B cell (primary cell): ENCODE results near the gene TCF7L1. TPM values are rescaled to one million over a fixed set of nuclear protein-coding genes. Genes with fewer than 3 reads are reported as not detected.

Experiments used
- ATAC-seq: fragments of 200-7000 bp; cut with Tn5 transposase; one replicate; pipeline ENCODE4 v1.10.0; 2021; ENCODE audit warnings: low read depth, mild to moderate bottlenecking, moderate number of reproducible peaks, moderate library complexity
- CTCF ChIA-PET: fragments of 350-600 bp; sonication (Branson Sonifier 250); formaldehyde crosslinking; loops from one replicate; lab custom pipeline; 2021; ENCODE audit warnings: antibody characterized with exemption, inconsistent platforms; lab: Charles Lee
- POLR2A ChIA-PET: fragments of 350-600 bp; sonication (Branson Sonifier 250); formaldehyde crosslinking; loops from one replicate; lab custom pipeline; 2021; ENCODE audit warnings: antibody characterized with exemption; lab: Charles Lee
- DNase-seq: peaks from one replicate; pipeline ENCODE4 v3.0.0; 2013
- H2AFZ ChIP-seq: 2 replicates; pipeline ENCODE4 v1.6.1; 2012; ENCODE audit warnings: mild to moderate bottlenecking, low read depth, low read length; ENCODE audit not compliant: insufficient read depth, poor library complexity, severe bottlenecking
- H3K27ac ChIP-seq, 2 donors: 1 replicate in 1 of 2; 2 replicates in 1 of 2; pipeline ENCODE4 v1.5.1; 2012 to 2013; ENCODE audit warnings: low read length in 2 of 2, mild to moderate bottlenecking in 2 of 2, moderate library complexity in 1 of 2
- H3K27me3 ChIP-seq, 4 experiments: fragments of 200-600 bp in 1 of 4; sonication (generic) in 1 of 4; replicated peaks in 1 of 4; 1 replicate in 2 of 4; 2 replicates in 2 of 4; pipeline versions ENCODE4 v1.6.1 to v1.7.0; 2013 to 2016; ENCODE audit warnings: low read length in 3 of 4, mild to moderate bottlenecking in 2 of 4, mixed read lengths in 1 of 4, moderate library complexity in 1 of 4; ENCODE audit not compliant: insufficient read depth in 4 of 4, control insufficient read depth in 3 of 4; ENCODE audit errors: control extremely low read depth in 1 of 4
- H3K36me3 ChIP-seq, 2 experiments: replicated peaks in 1 of 2; 1 replicate in 1 of 2; 2 replicates in 1 of 2; pipeline versions ENCODE4 v1.6.1 to v1.7.1; 2013; ENCODE audit warnings: low read length in 1 of 2; ENCODE audit not compliant: insufficient read depth in 2 of 2, control insufficient read depth in 1 of 2; ENCODE audit errors: control extremely low read depth in 1 of 2, extremely low read depth in 1 of 2
- H3K4me1 ChIP-seq, 2 donors: fragments of 200-600 bp in 1 of 2; sonication (generic) in 1 of 2; 1 replicate in 1 of 2; 2 replicates in 1 of 2; pipeline versions ENCODE4 v1.5.1 to v1.6.1; 2013 to 2017; ENCODE audit warnings: low read length in 2 of 2; ENCODE audit not compliant: control insufficient read depth in 2 of 2, insufficient read depth in 2 of 2
- H3K4me2 ChIP-seq: replicated peaks from 2 replicates; pipeline ENCODE3; 2012; ENCODE audit warnings: mild to moderate bottlenecking, low read depth, low read length; ENCODE audit not compliant: poor library complexity, severe bottlenecking
- H3K4me3 ChIP-seq, 5 experiments: fragments of 200-600 bp in 1 of 5; sonication (generic) in 1 of 5; 1 replicate in 3 of 5; 2 replicates in 2 of 5; pipeline versions ENCODE4 v1.5.1 to v1.7.0; 2011 to 2016; ENCODE audit warnings: low read length in 4 of 5, mild to moderate bottlenecking in 4 of 5, low read depth in 2 of 5, control low read depth in 1 of 5, moderate library complexity in 1 of 5; ENCODE audit not compliant: insufficient read depth in 1 of 5; ENCODE audit errors: control extremely low read depth in 1 of 5, extremely low read depth in 1 of 5
- H3K79me2 ChIP-seq: fragments of 200-600 bp; sonication (generic); one replicate; pipeline ENCODE4 v1.6.0; 2016; ENCODE audit warnings: low read length; ENCODE audit not compliant: control insufficient read depth, insufficient read depth
- H3K9ac ChIP-seq: fragments of 200-600 bp; sonication (generic); 2 replicates; pipeline ENCODE4 v1.6.1; 2017; ENCODE audit warnings: mild to moderate bottlenecking, low read length, moderate library complexity
- H3K9me3 ChIP-seq, 3 donors: one replicate each; pipeline versions ENCODE4 v1.6.1 to v1.7.1; 2013; ENCODE audit warnings: low read length in 2 of 3; ENCODE audit not compliant: control insufficient read depth in 2 of 3, insufficient read depth in 1 of 3; ENCODE audit errors: control extremely low read depth in 1 of 3
- H4K20me1 ChIP-seq: 2 replicates; pipeline ENCODE4 v1.6.0; 2012; ENCODE audit warnings: mild to moderate bottlenecking, low read length; ENCODE audit not compliant: insufficient read depth, control insufficient read depth, poor library complexity, severe bottlenecking
- H3K27ac Mint-ChIP-seq: one replicate; pipeline ENCODE4 v1.8.0; 2021; ENCODE audit warnings: mixed read lengths
- H3K27me3 Mint-ChIP-seq: one replicate; pipeline ENCODE4 v1.8.0; 2021; ENCODE audit warnings: mixed read lengths
- H3K4me1 Mint-ChIP-seq: one replicate; pipeline ENCODE4 v1.8.0; 2021; ENCODE audit warnings: mixed read lengths
- H3K4me3 Mint-ChIP-seq: one replicate; pipeline ENCODE4 v1.8.0; 2021; ENCODE audit warnings: mixed read lengths
- H3K9me3 Mint-ChIP-seq: one replicate; pipeline ENCODE4 v1.8.0; 2022; ENCODE audit warnings: mixed read lengths; ENCODE audit not compliant: insufficient read depth
- EZH2 ChIP-seq: IDR thresholded peaks from 2 replicates; pipeline ENCODE4 v1.6.1; 2012; ENCODE audit warnings: borderline replicate concordance, low read depth, mild to moderate bottlenecking, moderate library complexity, low read length; ENCODE audit not compliant: insufficient read depth, poor library complexity, severe bottlenecking
- WGBS: methylation state at CpG from one replicate; pipeline ENCODE4 v1.1.5; 2013; ENCODE audit warnings: missing lambda C conversion rate; ENCODE audit not compliant: insufficient coverage; 5-methylcytosine and 5-hydroxymethylcytosine counted together
- intact Hi-C: fragments of 100-400 bp; cut with micrococcal nuclease; formaldehyde crosslinking; loops from one replicate; pipeline ENCODE4 v1.10.0; 2022
- polyA plus RNA-seq: library from polyadenylated mRNA; depleted of rRNA; stranded (reverse); fragments of >200 nt; gene quantifications from 2 replicates; pipeline ENCODE4 v1.2.3, GENCODE V29; 2012
- total RNA-seq, 2 donors: library from RNA; stranded (reverse); fragments of 120-200 nt in 1 of 2; gene quantifications; 1 replicate in 1 of 2; 2 replicates in 1 of 2; pipeline versions ENCODE4 v1.2.3 to v1.2.4, GENCODE V29; 2013 to 2022
- TF ChIP-seq, protein P1 (sequence below): fragments of 200-600 bp; IDR thresholded peaks from one replicate; pipeline ENCODE4 v1.8.0; 2022; ENCODE audit warnings: antibody characterized with exemption, mild to moderate bottlenecking

The TCF7L1 gene
- total and polyA plus RNA-seq, 2 donors (not counting 1 experiment from before 2014, with no cell fraction given), result 0.67 to 0.81 TPM

DNA sequence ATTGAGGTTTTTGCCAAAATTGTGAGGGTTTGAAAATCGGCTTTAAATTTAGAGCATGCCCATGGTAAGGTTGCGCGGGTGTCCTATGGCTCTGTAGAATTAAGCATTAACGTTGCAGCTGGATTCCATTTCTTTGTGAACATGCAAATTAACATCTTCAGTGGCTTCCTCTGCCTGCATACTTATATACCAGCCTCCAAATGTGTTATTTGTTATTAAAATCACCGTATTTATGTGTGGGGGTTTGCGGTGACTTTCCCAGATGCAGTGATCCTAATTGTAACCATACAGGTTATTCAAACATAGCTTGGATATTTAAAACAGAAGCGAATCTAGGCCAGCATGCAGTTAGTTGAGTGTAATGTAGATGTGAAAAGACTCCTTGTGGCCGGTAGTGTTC is 114.4 kb downstream of the TCF7L1 start:
- 100% methylated on average over 3 of the region's 8 CpGs for WGBS
- no peak overlapping the region for H3K9ac ChIP-seq
- no peak overlapping the region for H2AFZ ChIP-seq
- no peak overlapping the region for H3K4me3 ChIP-seq
- peaks cover 25% of the 10 kb centered on the region for H3K27me3 Mint-ChIP-seq
- H3K27ac ChIP-seq, result no peak overlapping the region
- no peak overlapping the region for H3K27ac Mint-ChIP-seq
- H3K9me3 ChIP-seq, result no peaks in the 10 kb centered on the region
- intact Hi-C loops, result no loop called here
- ChIA-PET CTCF (interaction anchor here (1.6 kb wide), 1 partner anchor 53 kb away, joined by 3 read pairs; no protein-coding TSS in a partner anchor), POLR2A (no interaction called here)
- no peaks in the 10 kb centered on the region for H4K20me1 ChIP-seq
- no peaks in the 10 kb centered on the region for H3K27me3 ChIP-seq
- TF ChIP-seq, protein P1, sequence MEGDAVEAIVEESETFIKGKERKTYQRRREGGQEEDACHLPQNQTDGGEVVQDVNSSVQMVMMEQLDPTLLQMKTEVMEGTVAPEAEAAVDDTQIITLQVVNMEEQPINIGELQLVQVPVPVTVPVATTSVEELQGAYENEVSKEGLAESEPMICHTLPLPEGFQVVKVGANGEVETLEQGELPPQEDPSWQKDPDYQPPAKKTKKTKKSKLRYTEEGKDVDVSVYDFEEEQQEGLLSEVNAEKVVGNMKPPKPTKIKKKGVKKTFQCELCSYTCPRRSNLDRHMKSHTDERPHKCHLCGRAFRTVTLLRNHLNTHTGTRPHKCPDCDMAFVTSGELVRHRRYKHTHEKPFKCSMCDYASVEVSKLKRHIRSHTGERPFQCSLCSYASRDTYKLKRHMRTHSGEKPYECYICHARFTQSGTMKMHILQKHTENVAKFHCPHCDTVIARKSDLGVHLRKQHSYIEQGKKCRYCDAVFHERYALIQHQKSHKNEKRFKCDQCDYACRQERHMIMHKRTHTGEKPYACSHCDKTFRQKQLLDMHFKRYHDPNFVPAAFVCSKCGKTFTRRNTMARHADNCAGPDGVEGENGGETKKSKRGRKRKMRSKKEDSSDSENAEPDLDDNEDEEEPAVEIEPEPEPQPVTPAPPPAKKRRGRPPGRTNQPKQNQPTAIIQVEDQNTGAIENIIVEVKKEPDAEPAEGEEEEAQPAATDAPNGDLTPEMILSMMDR, result no peak
- no peak for TF ChIP-seq EZH2
- no peak for ATAC-seq
- H3K4me1 Mint-ChIP-seq, result no peaks in the 10 kb centered on the region
- H3K9me3 Mint-ChIP-seq, result no peaks in the 10 kb centered on the region
- no peaks in the 10 kb centered on the region for H3K36me3 ChIP-seq
- H3K4me2 ChIP-seq, result no peak overlapping the region
- H3K79me2 ChIP-seq, result no peaks in the 10 kb centered on the region
- H3K4me1 ChIP-seq, result no peaks in the 10 kb centered on the region
- no peak for DNase-seq
- H3K4me3 Mint-ChIP-seq, result no peak overlapping the region

DNA sequence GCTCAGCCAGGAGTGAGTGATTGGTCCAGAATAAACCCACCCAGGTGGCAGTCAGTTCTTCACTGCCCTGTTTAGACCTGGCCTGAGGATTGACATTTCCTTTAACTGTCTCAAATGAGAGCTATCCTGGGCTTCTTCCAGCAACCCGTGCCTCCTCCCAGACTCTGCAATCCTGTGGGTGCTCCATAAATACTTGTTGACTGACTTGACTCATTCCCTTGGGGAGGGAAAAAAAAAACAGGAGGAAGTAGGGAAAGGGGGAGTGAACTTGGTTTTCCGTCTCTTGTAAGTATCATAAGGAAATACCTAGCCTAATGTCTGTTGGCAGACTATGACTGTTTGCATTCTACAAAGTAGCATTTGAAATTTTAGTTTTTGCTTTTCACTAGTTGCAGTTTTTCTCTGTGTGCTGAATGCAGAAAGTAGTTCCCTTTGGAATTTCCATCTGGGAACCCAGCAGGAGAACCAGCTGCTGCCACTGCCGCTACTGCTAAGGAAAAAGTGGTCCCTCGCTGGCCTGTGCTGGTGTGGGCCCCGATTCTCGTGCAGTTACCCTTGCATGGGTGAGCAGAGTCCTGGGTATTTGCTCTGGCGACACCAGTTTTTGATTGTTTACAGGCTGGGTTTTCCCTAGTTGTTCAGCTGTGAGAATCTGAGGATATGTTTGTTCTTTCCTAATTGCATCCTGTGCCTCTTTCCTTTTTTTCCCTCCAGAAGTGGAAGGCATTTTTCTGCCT is 115.7 kb downstream of the TCF7L1 start:
- POLR2A ChIA-PET, result no interaction called here
- H4K20me1 ChIP-seq, result no peaks in the 10 kb centered on the region
- H3K4me3 ChIP-seq, result no peak overlapping the region
- ATAC-seq (no peak), DNase-seq (no peak)
- no peak overlapping the region for H3K27ac ChIP-seq
- intact Hi-C loops, result no loop called here
- peaks cover 13% of the 10 kb centered on the region for H3K27me3 Mint-ChIP-seq
- H3K27ac Mint-ChIP-seq, result no peak overlapping the region
- TF ChIP-seq, protein P1, result no peak
- TF ChIP-seq EZH2, result no peak
- no peaks in the 10 kb centered on the region for H3K27me3 ChIP-seq
- CTCF ChIA-PET, result no interaction called here
- H3K36me3 ChIP-seq, result no peaks in the 10 kb centered on the region
- H2AFZ ChIP-seq, result no peak overlapping the region
- H3K9me3 Mint-ChIP-seq, result no peaks in the 10 kb centered on the region
- H3K4me2 ChIP-seq, result no peak overlapping the region
- WGBS, result 95% methylated on average over 6 of the region's 7 CpGs
- no peak overlapping the region for H3K9ac ChIP-seq
- H3K4me1 ChIP-seq, result no peaks in the 10 kb centered on the region
- H3K4me1 Mint-ChIP-seq, result no peaks in the 10 kb centered on the region
- H3K9me3 ChIP-seq, result no peaks in the 10 kb centered on the region
- no peaks in the 10 kb centered on the region for H3K79me2 ChIP-seq
- no peak overlapping the region for H3K4me3 Mint-ChIP-seq
